Measurements from ENCODE around the gene CENPP. TPM values are rescaled to one million over a fixed set of nuclear protein-coding genes. Genes with fewer than 3 reads are reported as not detected.

CENPP gene
- total RNA-seq, 1 experiment from 2014 or later: 7.2 TPM

DNA sequence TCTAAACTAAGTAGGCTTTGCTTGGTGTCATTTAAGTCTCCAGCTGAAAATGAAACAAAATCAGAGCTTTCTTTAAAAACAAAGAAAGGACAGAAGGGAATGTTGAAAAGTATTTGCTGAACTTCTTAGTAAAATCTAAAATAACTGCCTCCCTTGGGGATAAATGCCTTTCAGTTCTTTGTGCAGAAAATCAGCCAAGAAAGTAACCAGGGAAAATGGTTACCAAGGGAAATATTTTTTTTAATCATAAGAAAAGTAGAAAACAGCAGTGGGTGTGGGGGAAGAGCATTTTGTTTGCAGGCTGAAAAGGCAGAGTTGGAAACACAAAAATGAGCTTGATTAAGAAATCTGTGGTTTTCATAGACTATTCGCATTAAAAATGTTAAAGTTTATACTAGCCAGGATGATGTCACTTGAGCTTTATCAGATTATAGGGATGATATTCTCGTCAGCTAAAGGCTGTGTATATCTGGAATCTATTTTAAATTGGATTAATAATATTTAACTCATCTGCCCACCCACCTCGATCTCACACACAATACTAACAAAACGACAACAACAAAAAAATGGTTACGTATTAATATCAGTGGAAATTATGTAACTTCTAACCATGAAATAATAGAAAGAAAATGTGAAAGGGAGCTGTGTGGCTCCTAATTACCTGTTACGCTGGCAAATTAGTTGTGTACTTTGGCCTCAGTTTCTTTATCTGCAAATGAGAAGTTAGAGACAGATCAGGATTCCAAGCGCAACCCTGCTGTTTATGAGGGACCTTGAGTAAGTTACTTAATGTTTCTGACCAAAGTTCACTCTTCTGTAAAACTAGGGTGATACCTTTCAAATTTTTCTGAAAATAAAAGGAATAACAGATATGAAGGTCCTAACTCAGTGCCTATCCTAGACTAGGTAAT, 210.4 kb downstream of the CENPP start, which contains the start of gene ECM2:
Gene ECM2 (minus strand): TSS at position 51 of the 911 bp plus-strand sequence. CDS start 13,124 bp downstream, outside the sequence.
- Mint-ChIP-seq H3K4me3 (ENCODE audit: low read depth, unreplicated experiment) (no peak within 1 kb of the TSS), H3K9me3 (ENCODE audit: low read depth, unreplicated experiment) (no peaks in the 10 kb centered on the region), H3K27me3 (ENCODE audit: unreplicated experiment) (no peaks in the 10 kb centered on the region), H3K36me3 (ENCODE audit: insufficient read depth, unreplicated experiment) (no peaks in the 10 kb centered on the region), H3K4me1 (ENCODE audit: low read depth, unreplicated experiment) (no peaks in the 10 kb centered on the region), H3K27ac (ENCODE audit: unreplicated experiment) (no peak within 1 kb of the TSS)
- BruUV-seq (replicated peaks): no TSS peak
- no peak for DNase-seq
- TF ChIP-seq, protein P1, sequence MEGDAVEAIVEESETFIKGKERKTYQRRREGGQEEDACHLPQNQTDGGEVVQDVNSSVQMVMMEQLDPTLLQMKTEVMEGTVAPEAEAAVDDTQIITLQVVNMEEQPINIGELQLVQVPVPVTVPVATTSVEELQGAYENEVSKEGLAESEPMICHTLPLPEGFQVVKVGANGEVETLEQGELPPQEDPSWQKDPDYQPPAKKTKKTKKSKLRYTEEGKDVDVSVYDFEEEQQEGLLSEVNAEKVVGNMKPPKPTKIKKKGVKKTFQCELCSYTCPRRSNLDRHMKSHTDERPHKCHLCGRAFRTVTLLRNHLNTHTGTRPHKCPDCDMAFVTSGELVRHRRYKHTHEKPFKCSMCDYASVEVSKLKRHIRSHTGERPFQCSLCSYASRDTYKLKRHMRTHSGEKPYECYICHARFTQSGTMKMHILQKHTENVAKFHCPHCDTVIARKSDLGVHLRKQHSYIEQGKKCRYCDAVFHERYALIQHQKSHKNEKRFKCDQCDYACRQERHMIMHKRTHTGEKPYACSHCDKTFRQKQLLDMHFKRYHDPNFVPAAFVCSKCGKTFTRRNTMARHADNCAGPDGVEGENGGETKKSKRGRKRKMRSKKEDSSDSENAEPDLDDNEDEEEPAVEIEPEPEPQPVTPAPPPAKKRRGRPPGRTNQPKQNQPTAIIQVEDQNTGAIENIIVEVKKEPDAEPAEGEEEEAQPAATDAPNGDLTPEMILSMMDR (IDR thresholded peaks at IDR 0.05; ENCODE audit: unreplicated experiment): no peak
- intact Hi-C loops (cut with micrococcal nuclease; ENCODE audit: unreplicated experiment): no loop called here
- CTCF ChIA-PET: no interaction called here

- Mint-ChIP-seq H3K9me3 (ENCODE audit: low read depth, unreplicated experiment) (no peaks in the 10 kb centered on the region), H3K36me3 (ENCODE audit: insufficient read depth, unreplicated experiment) (no peaks in the 10 kb centered on the region), H3K4me1 (ENCODE audit: low read depth, unreplicated experiment) (no peaks in the 10 kb centered on the region), H3K4me3 (ENCODE audit: low read depth, unreplicated experiment) (no peak overlapping the region), H3K27me3 (ENCODE audit: unreplicated experiment) (no peaks in the 10 kb centered on the region), H3K27ac (ENCODE audit: unreplicated experiment) (no peak overlapping the region)
- DNase-seq: no peak
- BruUV-seq (replicated peaks): no TSS peak
- intact Hi-C loops (cut with micrococcal nuclease; ENCODE audit: unreplicated experiment): no loop called here
- CTCF ChIA-PET: no interaction called here
- TF ChIP-seq, protein P1 (IDR thresholded peaks at IDR 0.05; ENCODE audit: unreplicated experiment): no peak
Observed at GRCh38 chr9:92538541-92538940, 212.8 kb downstream of the CENPP start.

DNA sequence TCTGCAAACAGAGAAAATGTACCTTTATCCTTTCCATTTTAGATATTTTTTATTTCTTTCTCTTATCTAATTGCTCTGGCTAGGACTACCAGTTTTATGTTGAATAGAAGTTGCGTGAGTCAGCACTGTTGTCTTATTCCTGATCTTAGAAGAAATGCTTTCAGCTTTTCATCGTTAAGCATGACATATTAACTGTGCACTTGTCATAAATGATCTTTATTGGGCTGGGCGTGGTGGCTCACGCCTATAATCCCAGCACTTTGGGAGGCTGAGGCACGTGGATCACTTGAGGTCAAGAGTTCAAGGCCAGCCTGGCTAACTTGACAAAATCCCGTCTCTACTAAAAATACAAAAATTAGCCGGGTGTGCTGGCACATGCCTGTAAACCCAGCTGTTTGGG, 218.2 kb downstream of the CENPP start:
- Mint-ChIP-seq H3K9me3 (ENCODE audit: low read depth, unreplicated experiment) (no peaks in the 10 kb centered on the region), H3K36me3 (ENCODE audit: insufficient read depth, unreplicated experiment) (no peaks in the 10 kb centered on the region), H3K4me1 (ENCODE audit: low read depth, unreplicated experiment) (no peaks in the 10 kb centered on the region), H3K4me3 (ENCODE audit: low read depth, unreplicated experiment) (no peak overlapping the region), H3K27ac (ENCODE audit: unreplicated experiment) (no peak overlapping the region), H3K27me3 (ENCODE audit: unreplicated experiment) (no peaks in the 10 kb centered on the region)
- DNase-seq: no peak
- CTCF ChIA-PET: no interaction called here
- BruUV-seq (replicated peaks): no TSS peak
- intact Hi-C loops (cut with micrococcal nuclease; ENCODE audit: unreplicated experiment): no loop called here
- TF ChIP-seq, protein P1 (IDR thresholded peaks at IDR 0.05; ENCODE audit: unreplicated experiment): no peak

GRCh38 chr9:92545002-92545510, 219.3 kb downstream of the CENPP start:
- CTCF ChIA-PET: no interaction called here
- BruUV-seq (replicated peaks): no TSS peak
- TF ChIP-seq, protein P1 (IDR thresholded peaks at IDR 0.05; ENCODE audit: unreplicated experiment): no peak

More at GRCh38 chr9:92545002-92545510, 219.3 kb downstream of the CENPP start:
- no peak overlapping the region for H3K27ac Mint-ChIP-seq (ENCODE audit: unreplicated experiment)
- DNase-seq: no peak
- no peaks in the 10 kb centered on the region for H3K4me1 Mint-ChIP-seq (ENCODE audit: low read depth, unreplicated experiment)
- intact Hi-C loops (cut with micrococcal nuclease; ENCODE audit: unreplicated experiment): no loop called here
- no peaks in the 10 kb centered on the region for H3K27me3 Mint-ChIP-seq (ENCODE audit: unreplicated experiment)
- no peaks in the 10 kb centered on the region for H3K36me3 Mint-ChIP-seq (ENCODE audit: insufficient read depth, unreplicated experiment)
- no peak overlapping the region for H3K4me3 Mint-ChIP-seq (ENCODE audit: low read depth, unreplicated experiment)
- no peaks in the 10 kb centered on the region for H3K9me3 Mint-ChIP-seq (ENCODE audit: low read depth, unreplicated experiment)
